ENCODE data around the gene HINT2.

- TF ChIP-seq CTCF (IDR thresholded peaks at IDR 0.05) (no peak), ZFX (IDR thresholded peaks at IDR 0.05; ENCODE audit: borderline replicate concordance) (no peak)
These were observed 28.0 kb upstream of the HINT2 start for GRCh38 chr9:35842795-35843194.
